Measurements from ENCODE around the gene CFAP251. TPM values are rescaled to one million over a fixed set of nuclear protein-coding genes. Genes with fewer than 3 reads are reported as not detected.

CFAP251 gene
- polyA plus RNA-seq, 2 of the 4 experiments (the other 2 are of a cell fraction), result 0.94 to 1.4 TPM

DNA sequence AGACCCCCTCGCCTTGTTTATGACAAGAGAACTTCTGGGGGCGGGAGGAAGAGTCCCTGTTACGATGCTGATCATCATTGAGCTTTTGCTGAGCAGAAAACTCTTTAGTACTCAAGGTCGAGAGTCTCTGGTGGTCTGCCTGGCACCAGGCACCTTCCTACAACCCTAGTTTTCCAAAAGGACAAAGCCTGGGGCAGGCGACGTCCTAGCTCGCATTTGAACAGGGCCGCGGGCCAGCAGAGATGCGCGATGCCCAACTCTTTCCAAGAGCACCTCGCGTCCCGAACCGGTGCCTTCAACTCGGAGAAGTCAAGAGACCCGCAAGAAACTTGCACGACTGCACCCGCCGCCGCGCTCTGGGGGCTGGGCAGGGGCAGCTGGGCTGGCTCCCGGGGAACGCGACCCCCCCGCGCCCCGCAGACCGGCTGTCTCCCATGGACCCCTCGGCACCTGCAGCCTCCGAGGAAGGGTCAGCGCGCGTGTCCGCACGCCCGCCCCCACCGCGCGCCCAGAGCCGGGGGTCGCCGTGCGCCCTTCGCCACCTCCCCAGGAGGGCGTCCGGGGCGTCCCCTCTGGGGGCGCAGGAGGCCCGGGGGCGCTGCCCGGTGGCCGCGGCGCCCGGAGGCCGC lies 102.9 kb downstream of the CFAP251 start:
- ChIA-PET CTCF (interaction anchor here (0.6 to 2.4 kb wide), 7 partner anchors 10 to 227 kb away, joined by 3 to 9 read pairs (median 3); partner anchors contain the start of gene RHOF), POLR2A (interaction anchor here (0.5 to 1.2 kb wide), 6 partner anchors 30 to 205 kb away, joined by 3 to 4 read pairs (median 4); partner anchors contain the start of genes DIABLO and PSMD9)
- H3K4me1 ChIP-seq, result peaks cover 17% of the 10 kb centered on the region

DNA sequence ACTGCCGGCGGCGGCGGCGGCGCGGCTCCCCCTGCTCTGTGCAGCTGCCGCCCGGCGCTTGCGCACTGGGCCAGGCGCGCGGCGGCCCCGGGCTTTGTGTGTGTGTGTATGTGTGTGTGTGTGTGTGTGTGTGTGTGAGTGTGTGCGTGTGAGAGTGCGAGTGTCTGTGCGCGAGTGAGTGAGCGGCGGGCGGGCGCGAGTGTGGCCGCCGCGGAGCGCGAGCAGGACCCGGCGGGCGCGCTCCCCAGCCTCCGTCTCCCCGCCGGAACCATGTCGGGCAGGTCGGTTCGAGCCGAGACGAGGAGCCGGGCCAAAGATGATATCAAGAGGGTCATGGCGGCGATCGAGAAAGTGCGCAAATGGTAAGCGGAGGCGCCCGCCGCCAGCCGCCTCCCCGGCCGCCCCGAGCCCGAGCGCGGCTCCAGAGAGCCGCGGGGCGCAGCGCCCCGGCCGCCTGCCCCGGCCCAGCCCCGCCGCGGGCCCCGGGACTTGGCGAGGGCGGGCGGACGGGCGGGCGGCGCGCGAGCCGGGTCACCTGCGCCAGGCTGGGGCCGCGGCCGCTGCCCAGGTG lies 103.5 kb downstream of the CFAP251 start, which contains the start of gene BCL7A:
Gene BCL7A (plus strand): TSS at position 63 of the 571 bp plus-strand sequence. CDS start 208 bp downstream, at position 271.
- POLR2A ChIA-PET, result interaction anchor here (0.5 to 1.2 kb wide), 7 partner anchors 30 to 204 kb away, joined by 3 to 4 read pairs (median 3); partner anchors contain the start of genes DIABLO and PSMD9
- H3K27ac ChIP-seq, result peak within 1 kb of the TSS; percentile 89 to 90

More for the DNA sequence above, 102.9 kb downstream of the CFAP251 start:
- Histone ChIP-seq H3K4me3 (peak overlapping the region; percentile 83), H3K4me2 (peak overlapping the region; percentile 96), H3K9me3 (peaks cover 11% of the 10 kb centered on the region; the same call in 1 of the 3 replicates), H3K27ac (peak overlapping the region; percentile 89 to 90)
- 11% methylated on average over 22 of the region's 57 CpGs for WGBS (ENCODE audit: missing lambda C conversion rate)
- TF ChIP-seq, protein P1, sequence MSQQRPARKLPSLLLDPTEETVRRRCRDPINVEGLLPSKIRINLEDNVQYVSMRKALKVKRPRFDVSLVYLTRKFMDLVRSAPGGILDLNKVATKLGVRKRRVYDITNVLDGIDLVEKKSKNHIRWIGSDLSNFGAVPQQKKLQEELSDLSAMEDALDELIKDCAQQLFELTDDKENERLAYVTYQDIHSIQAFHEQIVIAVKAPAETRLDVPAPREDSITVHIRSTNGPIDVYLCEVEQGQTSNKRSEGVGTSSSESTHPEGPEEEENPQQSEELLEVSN (IDR thresholded peaks at IDR 0.05; ENCODE audit: borderline replicate concordance, low read depth), result no peak
- TF ChIP-seq SREBF2 (IDR thresholded peaks at IDR 0.05) (no peak), MAFK (IDR thresholded peaks at IDR 0.05; ENCODE audit: partially characterized antibody) (no peak), ESRRA (IDR thresholded peaks at IDR 0.05; ENCODE audit: borderline replicate concordance, low read length) (no peak), SMC3 (IDR thresholded peaks at IDR 0.05) (no peak), CEBPB (IDR thresholded peaks at IDR 0.05) (no peak), JUNB (IDR thresholded peaks at IDR 0.05) (no peak), TP53 (CRISPR knock-in tag; IDR thresholded peaks at IDR 0.05) (no peak), HOXA7 (CRISPR knock-in tag; IDR thresholded peaks at IDR 0.05) (no peak), PHF8 (IDR thresholded peaks at IDR 0.05; ENCODE audit: borderline replicate concordance, low read depth) (peak; percentile 22; the same call in 1 of the 2 replicates), ZNF302 (CRISPR knock-in tag; IDR thresholded peaks at IDR 0.05) (no peak), CBX8 (IDR thresholded peaks at IDR 0.05) (no peak)
- TF ChIP-seq, protein P2, sequence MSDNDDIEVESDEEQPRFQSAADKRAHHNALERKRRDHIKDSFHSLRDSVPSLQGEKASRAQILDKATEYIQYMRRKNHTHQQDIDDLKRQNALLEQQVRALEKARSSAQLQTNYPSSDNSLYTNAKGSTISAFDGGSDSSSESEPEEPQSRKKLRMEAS (IDR thresholded peaks at IDR 0.05), result peak; percentile 14; the same call in 1 of the 2 replicates
- TF ChIP-seq, protein P3, sequence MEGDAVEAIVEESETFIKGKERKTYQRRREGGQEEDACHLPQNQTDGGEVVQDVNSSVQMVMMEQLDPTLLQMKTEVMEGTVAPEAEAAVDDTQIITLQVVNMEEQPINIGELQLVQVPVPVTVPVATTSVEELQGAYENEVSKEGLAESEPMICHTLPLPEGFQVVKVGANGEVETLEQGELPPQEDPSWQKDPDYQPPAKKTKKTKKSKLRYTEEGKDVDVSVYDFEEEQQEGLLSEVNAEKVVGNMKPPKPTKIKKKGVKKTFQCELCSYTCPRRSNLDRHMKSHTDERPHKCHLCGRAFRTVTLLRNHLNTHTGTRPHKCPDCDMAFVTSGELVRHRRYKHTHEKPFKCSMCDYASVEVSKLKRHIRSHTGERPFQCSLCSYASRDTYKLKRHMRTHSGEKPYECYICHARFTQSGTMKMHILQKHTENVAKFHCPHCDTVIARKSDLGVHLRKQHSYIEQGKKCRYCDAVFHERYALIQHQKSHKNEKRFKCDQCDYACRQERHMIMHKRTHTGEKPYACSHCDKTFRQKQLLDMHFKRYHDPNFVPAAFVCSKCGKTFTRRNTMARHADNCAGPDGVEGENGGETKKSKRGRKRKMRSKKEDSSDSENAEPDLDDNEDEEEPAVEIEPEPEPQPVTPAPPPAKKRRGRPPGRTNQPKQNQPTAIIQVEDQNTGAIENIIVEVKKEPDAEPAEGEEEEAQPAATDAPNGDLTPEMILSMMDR (IDR thresholded peaks at IDR 0.05), result no peak
- ATAC-seq (peak; percentile 5 to 26; a peak in 5 of 6 replicates), DNase-seq (ENCODE audit: low read depth in 1 of 2, low spot score in 1 of 2) (no peak), FAIRE-seq (no peak)

More for the DNA sequence above, 103.5 kb downstream of the CFAP251 start, which contains the start of gene BCL7A:
- H3K4me3 ChIP-seq, result peak within 1 kb of the TSS; percentile 83
- peak within 1 kb of the TSS; percentile 96 for H3K4me2 ChIP-seq
- DNase-seq (ENCODE audit: low read depth in 1 of 2, low spot score in 1 of 2), result peak; percentile 47 to 85
- H3K4me1 ChIP-seq, result peaks cover 17% of the 10 kb centered on the region
- no peak for FAIRE-seq
- TF ChIP-seq RAD21 (conservative IDR thresholded peaks at IDR 0.05 in 1 of 2, IDR thresholded peaks at IDR 0.05 in 1 of 2) (no peak; a peak in 1 of 5 replicates), MAZ (IDR thresholded peaks at IDR 0.05; ENCODE audit: borderline replicate concordance, low read depth, low read length) (no peak), NFE2L2 (conservative IDR thresholded peaks at IDR 0.05; ENCODE audit: low read length) (no peak), GATA3 (IDR thresholded peaks at IDR 0.05; ENCODE audit: borderline replicate concordance) (peak; percentile 36; the same call in 1 of the 2 replicates), HOXB5 (CRISPR knock-in tag; IDR thresholded peaks at IDR 0.05) (no peak), FOSL2 (IDR thresholded peaks at IDR 0.05) (no peak), FOSL2 (CRISPR knock-in tag; IDR thresholded peaks at IDR 0.05) (0 out of 2 replicates have a peak, but pooled peaks have one; percentile 17), ESRRA (IDR thresholded peaks at IDR 0.05; ENCODE audit: borderline replicate concordance, low read length) (no peak), SMC3 (IDR thresholded peaks at IDR 0.05) (peak; percentile 25; the same call in 1 of the 3 replicates), HOXB13 (CRISPR knock-in tag; IDR thresholded peaks at IDR 0.05; ENCODE audit: low read depth) (no peak), FOSB (CRISPR knock-in tag; IDR thresholded peaks at IDR 0.05) (no peak), PHF8 (IDR thresholded peaks at IDR 0.05; ENCODE audit: borderline replicate concordance, low read depth) (no peak), POLR2A (IDR thresholded peaks at IDR 0.05; ENCODE audit: low read length) (peak; percentile 63), JUN (IDR thresholded peaks at IDR 0.05) (peak in 1 of 2 experiments; percentile 47; a peak in 1 of 5 replicates), CBX2 (IDR thresholded peaks at IDR 0.05; ENCODE audit: borderline replicate concordance, low read depth) (no peak)
- TF ChIP-seq, protein P4, sequence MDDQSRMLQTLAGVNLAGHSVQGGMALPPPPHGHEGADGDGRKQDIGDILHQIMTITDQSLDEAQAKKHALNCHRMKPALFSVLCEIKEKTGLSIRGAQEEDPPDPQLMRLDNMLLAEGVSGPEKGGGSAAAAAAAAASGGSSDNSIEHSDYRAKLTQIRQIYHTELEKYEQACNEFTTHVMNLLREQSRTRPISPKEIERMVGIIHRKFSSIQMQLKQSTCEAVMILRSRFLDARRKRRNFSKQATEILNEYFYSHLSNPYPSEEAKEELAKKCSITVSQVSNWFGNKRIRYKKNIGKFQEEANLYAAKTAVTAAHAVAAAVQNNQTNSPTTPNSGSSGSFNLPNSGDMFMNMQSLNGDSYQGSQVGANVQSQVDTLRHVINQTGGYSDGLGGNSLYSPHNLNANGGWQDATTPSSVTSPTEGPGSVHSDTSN (IDR thresholded peaks at IDR 0.05), result no peak
- TF ChIP-seq, protein P1 (IDR thresholded peaks at IDR 0.05; ENCODE audit: borderline replicate concordance, low read depth), result peak; percentile 16; the same call in 1 of the 2 replicates
- TF ChIP-seq, protein P5, sequence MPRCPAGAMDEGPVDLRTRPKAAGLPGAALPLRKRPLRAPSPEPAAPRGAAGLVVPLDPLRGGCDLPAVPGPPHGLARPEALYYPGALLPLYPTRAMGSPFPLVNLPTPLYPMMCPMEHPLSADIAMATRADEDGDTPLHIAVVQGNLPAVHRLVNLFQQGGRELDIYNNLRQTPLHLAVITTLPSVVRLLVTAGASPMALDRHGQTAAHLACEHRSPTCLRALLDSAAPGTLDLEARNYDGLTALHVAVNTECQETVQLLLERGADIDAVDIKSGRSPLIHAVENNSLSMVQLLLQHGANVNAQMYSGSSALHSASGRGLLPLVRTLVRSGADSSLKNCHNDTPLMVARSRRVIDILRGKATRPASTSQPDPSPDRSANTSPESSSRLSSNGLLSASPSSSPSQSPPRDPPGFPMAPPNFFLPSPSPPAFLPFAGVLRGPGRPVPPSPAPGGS (IDR thresholded peaks at IDR 0.05), result 0 out of 3 replicates have a peak, but pooled peaks have one; percentile 50
- TF ChIP-seq, protein P2 (IDR thresholded peaks at IDR 0.05), result peak; percentile 51
- under 1% methylated on average over 26 of the region's 83 CpGs for WGBS (ENCODE audit: missing lambda C conversion rate)
- CTCF ChIA-PET, result interaction anchor here (1.0 to 2.4 kb wide), 5 partner anchors 9 to 228 kb away, joined by 3 to 9 read pairs (median 3); partner anchors contain the start of gene RHOF
- peaks cover 11% of the 10 kb centered on the region; the same call in 1 of the 3 replicates for H3K9me3 ChIP-seq
- ATAC-seq, result peak; percentile 56 to 65

All from A549 (cell line).